ENCODE measurements around the gene C12orf57.

The C12orf57 gene

DNA sequence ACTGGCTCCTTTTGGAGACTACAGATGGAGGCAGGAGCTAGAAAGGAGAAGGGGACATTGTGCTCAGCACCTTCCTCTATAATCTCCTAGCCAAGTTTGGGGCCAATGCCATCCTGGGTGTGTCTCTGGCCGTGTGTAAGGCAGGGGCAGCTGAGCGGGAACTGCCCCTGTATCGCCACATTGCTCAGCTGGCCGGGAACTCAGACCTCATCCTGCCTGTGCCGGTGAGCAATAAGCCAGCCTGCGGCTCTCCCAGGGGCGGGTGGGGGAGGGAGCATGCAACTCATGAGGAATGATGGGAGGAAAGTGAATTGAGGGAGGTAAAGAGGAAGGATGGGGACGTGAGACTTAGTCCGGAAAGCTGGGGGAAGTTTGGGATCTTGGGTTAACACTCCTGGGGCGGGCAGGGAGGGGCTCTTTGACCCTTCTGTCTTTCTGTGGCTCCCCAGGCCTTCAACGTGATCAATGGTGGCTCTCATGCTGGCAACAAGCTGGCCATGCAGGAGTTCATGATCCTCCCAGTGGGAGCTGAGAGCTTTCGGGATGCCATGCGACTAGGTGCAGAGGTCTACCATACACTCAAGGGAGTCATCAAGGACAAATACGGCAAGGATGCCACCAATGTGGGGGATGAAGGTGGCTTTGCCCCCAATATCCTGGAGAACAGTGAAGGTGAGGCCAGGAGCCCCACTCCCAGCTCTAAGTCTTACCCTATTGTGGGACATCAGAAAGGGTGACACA is 26.2 kb upstream of the C12orf57 start:
- no peak for DNase-seq (ENCODE audit: low read depth)

DNA sequence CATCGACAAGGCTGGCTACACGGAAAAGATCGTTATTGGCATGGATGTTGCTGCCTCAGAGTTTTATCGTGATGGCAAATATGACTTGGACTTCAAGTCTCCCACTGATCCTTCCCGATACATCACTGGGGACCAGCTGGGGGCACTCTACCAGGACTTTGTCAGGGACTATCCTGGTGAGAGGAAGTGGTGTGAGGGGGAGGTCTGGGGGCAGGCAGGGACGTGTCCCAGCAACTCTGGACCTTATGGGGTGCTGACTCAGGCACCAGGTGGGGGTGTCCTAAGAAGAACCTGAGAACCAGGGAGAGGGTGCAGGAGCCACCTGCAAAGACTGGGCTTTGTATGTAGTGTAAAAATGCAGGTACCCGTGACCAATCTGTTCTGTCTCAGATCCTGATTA is 24.2 kb upstream of the C12orf57 start:
- DNase-seq (ENCODE audit: low read depth), result no peak

DNA sequence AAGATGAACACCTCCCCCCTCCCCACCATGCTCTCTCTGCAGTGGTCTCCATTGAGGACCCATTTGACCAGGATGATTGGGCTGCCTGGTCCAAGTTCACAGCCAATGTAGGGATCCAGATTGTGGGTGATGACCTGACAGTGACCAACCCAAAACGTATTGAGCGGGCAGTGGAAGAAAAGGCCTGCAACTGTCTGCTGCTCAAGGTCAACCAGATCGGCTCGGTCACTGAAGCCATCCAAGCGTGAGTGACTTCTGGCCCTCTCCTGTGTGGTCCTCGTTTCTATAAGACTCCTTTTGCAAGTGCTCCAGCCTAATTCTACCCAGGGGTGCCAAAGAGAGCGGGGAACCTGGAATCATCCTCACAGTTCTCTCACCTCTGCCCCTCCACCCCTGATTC is 22.3 kb upstream of the C12orf57 start:
- no peak for DNase-seq (ENCODE audit: low read depth)

DNA sequence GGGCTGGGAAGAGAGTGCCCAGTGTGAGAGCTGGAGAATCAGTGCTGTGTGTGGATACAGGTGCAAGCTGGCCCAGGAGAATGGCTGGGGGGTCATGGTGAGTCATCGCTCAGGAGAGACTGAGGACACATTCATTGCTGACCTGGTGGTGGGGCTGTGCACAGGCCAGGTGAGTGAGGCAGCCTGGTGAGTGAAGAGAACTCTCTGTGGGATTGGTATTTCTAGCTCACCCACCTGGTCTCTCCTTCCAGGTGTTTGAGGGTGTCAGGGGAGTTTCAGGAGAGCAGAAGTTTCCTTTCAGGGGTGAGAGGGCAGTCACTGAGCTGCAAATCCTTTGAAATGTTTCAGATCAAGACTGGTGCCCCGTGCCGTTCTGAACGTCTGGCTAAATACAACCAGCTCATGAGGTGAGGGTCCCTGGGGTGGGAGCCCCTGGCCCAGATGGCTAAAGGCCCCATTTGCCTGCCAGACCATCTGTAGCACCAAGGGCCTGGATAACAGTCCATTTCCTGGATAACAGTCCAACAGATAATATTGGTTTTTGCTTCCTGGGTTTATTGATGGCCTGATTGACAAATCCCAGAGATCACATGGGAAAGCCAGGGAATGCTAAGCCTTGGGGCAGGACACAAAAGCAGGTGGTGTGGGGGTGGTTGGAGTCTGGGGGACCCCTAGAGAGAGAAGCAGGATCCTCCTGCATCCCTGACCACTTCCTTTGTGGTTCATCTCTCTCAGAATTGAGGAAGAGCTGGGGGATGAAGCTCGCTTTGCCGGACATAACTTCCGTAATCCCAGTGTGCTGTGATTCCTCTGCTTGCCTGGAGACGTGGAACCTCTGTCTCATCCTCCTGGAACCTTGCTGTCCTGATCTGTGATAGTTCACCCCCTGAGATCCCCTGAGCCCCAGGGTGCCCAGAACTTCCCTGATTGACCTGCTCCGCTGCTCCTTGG is 21.6 kb upstream of the C12orf57 start:
- DNase-seq (ENCODE audit: low read depth), result no peak

DNA sequence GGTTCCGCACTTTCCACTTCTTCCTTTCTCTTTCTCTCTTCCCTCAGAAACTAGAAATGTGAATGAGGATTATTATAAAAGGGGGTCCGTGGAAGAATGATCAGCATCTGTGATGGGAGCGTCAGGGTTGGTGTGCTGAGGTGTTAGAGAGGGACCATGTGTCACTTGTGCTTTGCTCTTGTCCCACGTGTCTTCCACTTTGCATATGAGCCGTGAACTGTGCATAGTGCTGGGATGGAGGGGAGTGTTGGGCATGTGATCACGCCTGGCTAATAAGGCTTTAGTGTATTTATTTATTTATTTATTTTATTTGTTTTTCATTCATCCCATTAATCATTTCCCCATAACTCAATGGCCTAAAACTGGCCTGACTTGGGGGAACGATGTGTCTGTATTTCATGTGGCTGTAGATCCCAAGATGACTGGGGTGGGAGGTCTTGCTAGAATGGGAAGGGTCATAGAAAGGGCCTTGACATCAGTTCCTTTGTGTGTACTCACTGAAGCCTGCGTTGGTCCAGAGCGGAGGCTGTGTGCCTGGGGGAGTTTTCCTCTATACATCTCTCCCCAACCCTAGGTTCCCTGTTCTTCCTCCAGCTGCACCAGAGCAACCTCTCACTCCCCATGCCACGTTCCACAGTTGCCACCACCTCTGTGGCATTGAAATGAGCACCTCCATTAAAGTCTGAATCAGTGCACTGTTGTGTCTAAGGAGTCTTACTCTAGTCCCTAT is 20.7 kb upstream of the C12orf57 start:
- DNase-seq (ENCODE audit: low read depth), result no peak

DNA sequence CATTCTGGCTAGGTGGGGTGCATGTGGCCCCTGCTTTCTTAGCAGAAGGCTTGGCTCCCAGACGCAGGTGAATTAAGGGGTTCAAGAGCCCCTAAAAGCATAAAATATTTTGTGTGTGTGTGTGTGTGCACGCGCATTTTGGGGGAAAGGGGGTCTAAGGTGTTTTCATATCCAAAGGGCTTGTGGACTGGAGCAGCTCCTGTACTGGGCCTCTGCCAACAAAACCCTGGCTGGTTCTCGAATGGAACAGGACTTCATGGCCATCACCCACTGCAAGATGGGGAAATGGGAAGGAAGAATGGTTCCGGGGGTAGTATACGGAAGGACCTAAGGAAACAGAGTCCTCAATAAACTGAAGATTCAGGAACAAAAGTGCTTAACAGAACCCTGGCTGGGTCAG is 20.0 kb upstream of the C12orf57 start:
- no peak for DNase-seq (ENCODE audit: low read depth)

DNA sequence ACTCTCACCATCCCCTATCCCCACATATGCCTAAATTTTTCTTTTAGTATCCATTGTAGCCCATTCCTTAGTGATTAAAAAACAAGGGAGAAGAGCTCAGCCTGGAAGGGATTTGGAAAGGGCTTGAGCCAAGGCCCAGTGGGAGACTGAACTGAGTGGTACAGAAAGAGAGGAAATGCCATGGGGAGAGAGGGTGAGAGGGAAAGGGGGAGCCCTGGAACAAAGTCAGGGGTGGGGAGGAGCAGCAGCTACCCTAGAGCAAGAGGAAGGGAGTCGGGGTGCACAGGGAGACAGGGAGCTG is 18.6 kb upstream of the C12orf57 start:
- no peak for DNase-seq (ENCODE audit: low read depth)

DNA sequence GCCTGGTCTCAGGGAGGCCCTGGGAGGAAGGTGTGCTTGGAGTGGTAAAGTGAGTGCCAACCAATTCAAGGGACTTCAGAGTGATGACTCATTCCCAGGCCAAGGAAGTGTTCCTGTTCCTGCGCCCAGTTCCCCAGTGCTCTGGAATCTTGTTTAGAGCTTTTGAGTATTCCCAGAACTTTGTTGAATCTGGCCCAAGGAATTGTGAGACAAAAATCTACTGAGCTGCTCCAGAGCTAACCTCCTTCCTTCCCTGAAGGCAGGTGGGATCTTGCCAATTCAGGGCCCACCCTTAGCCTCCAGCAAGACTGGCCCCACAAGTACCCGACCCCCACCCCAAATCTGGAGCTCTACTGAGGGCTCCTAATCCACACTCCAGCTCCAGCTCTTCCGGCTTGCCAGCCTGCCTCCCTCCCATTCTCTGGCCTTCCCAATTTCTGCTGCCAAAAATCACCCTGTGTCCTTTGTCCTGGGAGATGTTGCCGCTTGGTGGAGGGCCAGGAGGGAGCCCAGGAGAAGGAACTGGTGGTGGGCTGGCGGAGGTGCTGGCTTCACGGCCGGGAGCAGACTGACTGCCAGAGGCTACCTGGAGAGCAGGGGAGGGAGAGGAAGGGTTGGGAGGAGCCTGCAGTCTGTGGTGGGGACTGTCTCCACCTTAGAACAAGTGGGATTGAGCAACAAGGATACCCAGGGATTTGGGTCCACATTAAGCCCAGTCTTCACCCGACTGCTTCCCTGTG is 18.1 kb upstream of the C12orf57 start:
- no peak for DNase-seq (ENCODE audit: low read depth)

DNA sequence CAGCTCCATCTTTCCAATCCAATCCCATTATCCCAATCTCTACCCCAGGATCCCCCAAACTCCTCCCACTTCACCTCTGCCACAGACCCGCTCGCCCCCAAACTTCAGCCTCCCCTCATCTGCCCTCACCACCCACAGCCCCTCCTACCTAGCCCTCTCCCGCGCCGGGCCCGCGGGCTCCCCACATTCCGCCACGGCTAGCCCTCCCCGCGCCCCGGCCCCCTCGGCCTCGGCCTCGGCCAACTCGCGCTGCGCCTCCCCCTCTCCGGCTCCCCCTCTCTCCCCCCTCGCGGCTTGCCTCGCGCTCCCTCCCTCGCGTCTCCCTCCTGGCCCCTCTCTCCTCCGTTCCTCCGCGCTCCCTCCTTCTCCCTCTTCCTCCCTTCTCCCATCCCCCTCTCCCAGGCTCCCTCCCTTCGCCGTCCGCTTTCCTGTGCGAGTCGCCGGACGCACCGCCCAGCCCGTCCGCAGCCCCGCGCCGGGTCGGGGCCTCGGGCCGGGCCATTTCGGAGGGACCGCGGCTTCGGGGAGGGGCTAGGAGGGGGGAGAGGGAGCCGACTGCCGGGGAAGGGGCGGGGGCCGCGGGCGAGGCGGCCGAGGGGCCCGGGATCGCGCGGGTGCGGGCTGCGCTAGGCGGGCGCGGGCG is 16.3 kb upstream of the C12orf57 start, which contains the start of gene ATN1:
Gene ATN1, plus strand, starts transcription at position 581 of the 643 bp plus-strand sequence. CDS start 6,043 bp downstream, outside the sequence.
- peak; percentile 75 for DNase-seq (ENCODE audit: low read depth)

DNA sequence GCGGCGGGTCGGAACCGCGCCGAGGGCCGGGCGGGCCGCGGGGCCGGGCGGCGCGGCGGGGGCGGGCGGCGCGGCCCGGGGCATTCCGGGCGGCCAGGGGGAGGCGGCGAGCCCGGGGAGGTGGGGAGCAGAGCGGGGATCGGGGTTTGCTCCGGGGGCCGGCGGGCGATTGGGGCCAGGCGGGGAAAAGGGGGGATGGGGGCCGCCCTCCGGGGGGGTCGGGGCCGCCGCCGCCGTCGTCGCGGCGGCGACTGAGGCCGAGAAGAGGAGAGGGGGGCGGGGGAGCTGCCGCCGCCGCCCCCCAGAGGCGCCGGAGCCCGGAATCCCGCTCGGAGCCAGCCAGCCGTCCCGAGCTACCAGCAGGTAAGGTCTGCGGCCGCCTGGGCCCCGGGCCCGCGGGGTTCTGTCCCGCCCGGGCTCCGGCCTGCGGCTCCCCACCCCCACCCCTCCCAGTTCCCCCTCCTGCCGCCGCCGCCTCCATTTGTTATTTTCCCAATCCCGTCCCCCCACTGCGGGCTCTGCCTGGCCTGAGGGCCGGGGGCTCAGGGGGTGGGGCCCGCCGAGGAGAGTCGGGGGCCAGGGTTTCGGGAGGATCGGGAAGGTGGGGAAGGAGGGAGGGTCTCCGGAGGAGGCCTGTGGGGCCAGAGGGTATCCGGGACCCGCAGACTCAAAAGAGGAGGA is 15.7 kb upstream of the C12orf57 start:
- no peak for DNase-seq (ENCODE audit: low read depth)

DNA sequence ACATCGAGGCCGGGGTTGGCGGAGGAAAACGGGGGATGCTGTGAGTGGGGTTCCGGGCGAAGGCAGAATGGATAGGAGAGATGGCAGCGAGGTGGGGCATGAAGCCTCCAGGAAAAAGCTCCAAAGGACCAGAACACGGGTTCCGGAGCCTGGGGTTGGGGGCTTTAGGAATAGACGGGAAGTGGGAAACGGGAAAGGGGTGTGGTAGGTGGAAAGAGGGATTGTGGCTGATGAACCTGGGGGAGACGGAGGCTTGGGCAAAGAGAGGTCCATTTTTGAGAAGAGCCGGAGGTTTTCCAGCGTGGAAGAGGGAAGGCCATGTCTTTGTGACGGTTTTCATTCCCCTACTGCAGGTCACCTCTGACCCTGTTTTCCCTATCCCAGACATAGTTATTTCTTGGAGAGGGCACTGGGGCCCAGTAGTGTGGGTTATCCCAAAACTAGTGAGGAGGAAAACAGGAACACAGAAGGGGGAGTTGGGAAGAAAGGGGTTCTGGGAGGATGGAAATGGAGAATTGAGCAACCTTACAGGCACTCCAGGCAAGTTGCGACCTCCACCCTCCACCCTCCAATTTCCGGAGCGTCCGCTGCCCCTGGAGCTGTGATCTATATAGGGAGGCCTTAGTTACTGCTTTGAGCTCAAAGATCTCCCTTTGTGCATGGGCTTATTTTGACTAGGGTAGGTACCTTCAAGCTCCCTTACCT is 15.0 kb upstream of the C12orf57 start:
- no peak for DNase-seq (ENCODE audit: low read depth)

DNA sequence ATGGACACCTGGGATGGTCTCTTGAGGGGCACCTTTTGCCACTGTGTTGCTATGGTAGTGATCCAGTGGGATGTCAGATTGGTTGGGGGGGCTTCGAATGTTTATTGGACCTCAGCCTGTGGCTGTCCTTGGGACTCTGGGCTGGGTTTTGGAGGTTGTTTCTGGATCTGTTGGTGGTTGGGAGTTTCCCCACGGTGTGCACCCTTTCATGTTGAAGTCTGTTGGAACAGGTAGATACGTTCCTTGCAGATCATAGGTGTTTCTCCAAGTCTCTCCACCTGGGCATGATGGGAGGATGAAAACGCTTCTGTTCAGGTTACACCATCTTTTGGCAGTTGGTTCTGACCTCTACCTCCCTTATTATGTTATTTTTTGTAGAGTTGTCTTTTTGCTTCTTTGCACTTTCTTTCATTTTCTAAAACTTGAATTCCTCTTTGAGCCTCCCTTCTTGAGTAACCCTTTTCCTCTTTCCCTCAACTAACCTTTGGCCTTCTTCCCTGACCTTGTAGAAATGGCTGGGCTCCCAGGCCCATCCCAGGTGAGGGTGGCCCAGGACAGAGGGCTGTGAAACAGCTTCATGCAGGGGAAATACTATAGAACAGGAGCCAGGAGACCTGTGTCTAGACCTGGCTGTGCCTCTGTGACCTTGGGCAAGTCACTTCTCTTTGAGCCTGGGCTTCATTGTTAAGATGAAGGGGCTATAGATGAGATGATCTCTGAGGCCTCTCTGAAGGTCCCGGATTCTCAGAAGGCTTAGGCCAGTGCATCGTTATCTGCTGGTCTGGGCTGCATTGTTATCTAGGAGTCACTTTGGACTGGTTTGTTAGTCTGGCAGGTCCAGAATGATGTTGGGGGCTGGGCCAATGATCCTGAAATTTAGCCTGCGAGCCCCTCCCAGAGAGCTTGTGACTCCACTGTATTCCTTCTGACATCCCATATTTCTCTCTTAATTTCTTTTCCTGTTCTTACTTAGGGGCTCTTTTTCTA is 14.1 kb upstream of the C12orf57 start:
- DNase-seq (ENCODE audit: low read depth), result no peak

DNA sequence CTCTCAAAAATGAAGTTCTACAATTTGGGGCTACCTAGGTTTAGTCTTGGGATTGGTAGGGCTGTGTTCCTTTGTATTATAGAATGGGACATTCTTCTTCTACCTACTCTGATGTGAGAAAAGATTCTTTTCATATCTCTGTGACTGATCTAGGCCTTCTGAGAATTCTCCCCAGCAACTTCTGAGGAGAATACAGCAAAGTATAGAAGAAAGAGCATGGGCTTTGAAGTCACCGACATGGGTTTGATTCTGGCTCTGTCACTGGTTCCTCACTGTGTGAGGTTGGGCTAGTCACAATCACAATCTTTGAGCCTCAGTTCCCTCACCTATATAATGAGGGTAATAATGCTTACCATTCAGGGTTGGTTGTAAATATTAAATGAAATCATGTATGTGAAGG is 11.1 kb upstream of the C12orf57 start:
- DNase-seq (ENCODE audit: low read depth), result no peak

DNA sequence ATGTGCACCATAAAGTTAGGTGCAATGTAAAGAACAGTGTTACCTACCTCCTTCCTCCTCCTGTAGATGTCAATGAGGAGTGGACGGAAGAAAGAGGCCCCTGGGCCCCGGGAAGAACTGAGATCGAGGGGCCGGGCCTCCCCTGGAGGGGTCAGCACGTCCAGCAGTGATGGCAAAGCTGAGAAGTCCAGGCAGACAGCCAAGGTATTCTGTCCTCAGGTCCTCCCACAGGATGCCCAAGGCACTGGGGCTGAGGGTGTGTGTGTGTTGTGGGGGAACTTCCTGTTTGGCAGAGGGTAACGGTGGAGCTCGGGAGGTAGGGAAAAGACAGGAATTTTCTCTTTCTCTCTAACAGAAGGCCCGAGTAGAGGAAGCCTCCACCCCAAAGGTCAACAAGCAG is 9.7 kb upstream of the C12orf57 start:
- DNase-seq (ENCODE audit: low read depth), result no peak

DNA sequence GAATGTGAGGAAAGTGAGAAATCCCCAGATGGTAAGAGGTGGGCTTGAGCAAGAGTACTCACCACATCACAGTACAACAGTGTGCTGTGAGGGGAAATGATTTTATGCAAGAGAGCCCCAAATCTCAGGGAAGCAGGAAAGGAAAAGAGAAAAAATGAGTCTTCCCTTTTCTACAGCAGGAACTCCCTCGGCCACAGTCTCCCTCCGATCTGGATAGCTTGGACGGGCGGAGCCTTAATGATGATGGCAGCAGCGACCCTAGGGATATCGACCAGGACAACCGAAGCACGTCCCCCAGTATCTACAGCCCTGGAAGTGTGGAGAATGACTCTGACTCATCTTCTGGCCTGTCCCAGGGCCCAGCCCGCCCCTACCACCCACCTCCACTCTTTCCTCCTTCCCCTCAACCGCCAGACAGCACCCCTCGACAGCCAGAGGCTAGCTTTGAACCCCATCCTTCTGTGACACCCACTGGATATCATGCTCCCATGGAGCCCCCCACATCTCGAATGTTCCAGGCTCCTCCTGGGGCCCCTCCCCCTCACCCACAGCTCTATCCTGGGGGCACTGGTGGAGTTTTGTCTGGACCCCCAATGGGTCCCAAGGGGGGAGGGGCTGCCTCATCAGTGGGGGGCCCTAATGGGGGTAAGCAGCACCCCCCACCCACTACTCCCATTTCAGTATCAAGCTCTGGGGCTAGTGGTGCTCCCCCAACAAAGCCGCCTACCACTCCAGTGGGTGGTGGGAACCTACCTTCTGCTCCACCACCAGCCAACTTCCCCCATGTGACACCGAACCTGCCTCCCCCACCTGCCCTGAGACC is 8.2 kb upstream of the C12orf57 start:
- DNase-seq (ENCODE audit: low read depth), result no peak

DNA sequence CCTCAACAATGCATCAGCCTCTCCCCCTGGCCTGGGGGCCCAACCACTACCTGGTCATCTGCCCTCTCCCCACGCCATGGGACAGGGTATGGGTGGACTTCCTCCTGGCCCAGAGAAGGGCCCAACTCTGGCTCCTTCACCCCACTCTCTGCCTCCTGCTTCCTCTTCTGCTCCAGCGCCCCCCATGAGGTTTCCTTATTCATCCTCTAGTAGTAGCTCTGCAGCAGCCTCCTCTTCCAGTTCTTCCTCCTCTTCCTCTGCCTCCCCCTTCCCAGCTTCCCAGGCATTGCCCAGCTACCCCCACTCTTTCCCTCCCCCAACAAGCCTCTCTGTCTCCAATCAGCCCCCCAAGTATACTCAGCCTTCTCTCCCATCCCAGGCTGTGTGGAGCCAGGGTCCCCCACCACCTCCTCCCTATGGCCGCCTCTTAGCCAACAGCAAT is 7.6 kb upstream of the C12orf57 start:
- no peak for DNase-seq (ENCODE audit: low read depth)

DNA sequence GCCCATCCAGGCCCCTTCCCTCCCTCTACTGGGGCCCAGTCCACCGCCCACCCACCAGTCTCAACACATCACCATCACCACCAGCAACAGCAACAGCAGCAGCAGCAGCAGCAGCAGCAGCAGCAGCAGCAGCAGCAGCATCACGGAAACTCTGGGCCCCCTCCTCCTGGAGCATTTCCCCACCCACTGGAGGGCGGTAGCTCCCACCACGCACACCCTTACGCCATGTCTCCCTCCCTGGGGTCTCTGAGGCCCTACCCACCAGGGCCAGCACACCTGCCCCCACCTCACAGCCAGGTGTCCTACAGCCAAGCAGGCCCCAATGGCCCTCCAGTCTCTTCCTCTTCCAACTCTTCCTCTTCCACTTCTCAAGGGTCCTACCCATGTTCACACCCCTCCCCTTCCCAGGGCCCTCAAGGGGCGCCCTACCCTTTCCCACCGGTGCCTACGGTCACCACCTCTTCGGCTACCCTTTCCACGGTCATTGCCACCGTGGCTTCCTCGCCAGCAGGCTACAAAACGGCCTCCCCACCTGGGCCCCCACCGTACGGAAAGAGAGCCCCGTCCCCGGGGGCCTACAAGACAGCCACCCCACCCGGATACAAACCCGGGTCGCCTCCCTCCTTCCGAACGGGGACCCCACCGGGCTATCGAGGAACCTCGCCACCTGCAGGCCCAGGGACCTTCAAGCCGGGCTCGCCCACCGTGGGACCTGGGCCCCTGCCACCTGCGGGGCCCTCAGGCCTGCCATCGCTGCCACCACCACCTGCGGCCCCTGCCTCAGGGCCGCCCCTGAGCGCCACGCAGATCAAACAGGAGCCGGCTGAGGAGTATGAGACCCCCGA is 7.0 kb upstream of the C12orf57 start:
- no peak for DNase-seq (ENCODE audit: low read depth)

Measured in CMK (cell line).